Activated gamma-delta T cell treated with anti-CD3 and anti-CD28 coated beads, Interleukin-2, amount 50 U/mL, for 16 hours (primary cell): ENCODE measurements around the gene EHD3.

Experiments
- DNase-seq: peaks from one replicate; pipeline ENCODE4 v3.0.0-alpha.2; 2020; ENCODE audit warnings: low read depth

EHD3 gene

DNA sequence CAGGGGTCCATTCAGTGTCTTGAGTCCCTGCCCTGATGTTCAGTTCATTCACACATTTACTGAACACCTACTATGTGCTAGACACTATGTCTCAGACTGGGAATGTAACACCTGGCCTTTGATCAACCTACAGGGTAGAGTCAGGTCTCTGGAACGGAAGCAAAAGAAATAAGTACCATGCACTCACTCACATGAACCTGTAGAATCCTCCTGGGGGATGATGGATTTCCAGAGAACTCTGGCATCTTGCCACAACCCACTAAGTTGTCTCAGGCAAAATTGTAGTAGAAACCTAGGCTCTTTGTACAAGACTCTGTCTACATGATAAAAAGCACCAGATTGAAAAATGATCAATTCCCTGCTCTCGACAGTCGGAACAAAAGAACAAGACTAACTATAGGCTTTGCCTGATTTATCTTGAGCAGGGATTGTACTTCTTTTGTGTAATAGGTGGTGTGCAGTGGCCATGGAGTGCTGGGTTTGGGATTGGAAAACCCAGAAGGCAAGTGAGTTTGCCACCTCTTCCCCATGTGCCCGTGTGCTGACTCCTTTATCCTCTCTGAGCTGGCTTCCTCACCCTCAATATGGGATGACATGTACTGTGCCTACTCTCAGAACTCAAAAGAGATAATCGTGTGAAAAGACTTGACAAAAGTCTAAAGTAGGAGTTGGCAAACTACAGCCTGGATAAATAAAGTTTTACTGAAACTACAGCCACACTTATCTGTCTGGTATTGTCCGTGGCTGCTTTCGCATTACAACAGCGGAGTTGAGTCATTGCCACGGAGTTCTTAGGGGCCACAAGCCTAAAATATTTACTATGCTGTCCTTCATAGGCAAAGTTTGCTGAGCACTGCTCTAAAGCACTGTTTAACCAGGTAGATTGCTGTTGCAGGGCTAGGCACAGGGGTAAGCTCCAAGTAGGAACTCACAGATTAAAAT is 21.0 kb upstream of the EHD3 start:
- no peak for DNase-seq

DNA sequence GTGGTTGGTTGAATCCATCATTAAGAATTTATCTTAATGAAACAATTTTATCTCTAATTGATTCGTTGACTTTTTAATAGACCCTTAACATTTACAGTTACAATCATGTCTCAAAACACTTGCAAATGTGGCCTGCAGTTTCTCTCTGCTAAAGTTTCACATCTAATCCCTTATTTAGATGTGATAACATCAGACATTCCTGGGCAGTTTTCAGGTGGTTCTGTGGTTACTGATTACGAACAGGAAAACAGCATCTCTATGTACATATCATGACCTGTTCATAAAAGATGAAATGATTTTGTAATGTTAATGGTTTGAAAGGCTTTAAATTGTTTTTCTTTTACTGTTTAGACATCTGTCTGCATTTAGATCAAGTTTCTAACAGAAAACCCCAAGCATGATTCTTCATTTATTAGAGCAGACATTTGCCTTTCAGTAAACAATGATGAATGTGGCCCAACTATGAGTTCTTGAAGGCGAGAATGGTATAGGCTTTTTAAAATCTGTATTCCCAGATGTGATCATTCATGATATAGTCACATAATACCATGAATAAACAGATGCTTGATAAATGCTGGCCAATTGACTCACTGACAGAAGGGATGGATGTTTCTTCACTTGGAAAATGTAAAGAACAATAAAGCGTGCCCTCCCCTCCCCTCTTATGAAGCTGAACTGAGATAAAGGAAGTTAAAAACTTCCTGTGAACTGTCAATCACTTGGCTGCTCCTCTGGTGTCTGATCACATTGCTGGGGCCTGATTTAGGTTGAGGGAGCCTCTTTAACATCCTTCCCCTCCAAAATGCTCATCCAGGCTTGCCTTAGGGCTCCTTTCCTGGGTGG is 20.1 kb upstream of the EHD3 start:
- no peak for DNase-seq

DNA sequence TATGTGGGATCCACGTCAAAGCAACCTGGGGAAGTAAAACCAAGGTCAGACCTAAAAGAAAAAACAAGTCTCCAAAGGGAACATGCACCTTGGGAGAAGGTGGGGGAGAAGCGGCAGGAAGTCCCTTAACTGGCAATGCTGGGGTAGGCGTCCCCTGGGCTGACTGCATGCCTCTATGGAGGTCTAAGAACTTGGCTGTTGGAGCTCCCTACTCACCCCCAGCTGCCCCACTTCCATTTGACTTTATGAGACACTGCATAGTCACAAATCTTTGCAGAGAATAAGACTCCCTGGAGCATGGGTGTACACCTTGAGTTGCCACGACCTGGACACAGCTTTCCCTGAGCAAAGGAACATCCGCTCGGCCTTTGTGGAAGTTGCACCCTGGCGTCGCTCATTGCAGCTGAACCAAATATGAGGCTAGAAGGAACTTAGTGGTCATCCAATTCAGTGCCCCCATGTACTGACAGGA is 19.5 kb upstream of the EHD3 start:
- no peak for DNase-seq

DNA sequence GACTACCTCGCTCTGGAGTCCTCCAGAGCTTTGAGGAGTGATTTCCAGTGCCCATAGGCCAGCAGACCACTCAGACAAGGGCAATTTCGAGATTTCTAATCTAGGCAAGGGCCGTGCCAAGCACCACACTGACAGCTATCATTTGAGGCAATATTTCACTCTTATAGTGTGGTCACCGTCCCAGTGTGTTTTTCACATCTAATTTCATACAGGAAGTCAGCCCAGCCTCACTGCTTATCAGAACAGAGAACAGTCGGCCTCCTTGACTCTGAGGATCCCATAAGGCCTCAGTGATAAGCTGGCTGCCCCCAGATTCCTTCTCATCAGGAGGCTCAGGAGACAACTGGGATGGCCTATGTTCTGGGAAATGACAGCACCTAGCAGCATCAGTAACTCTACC is 17.2 kb upstream of the EHD3 start:
- no peak for DNase-seq

DNA sequence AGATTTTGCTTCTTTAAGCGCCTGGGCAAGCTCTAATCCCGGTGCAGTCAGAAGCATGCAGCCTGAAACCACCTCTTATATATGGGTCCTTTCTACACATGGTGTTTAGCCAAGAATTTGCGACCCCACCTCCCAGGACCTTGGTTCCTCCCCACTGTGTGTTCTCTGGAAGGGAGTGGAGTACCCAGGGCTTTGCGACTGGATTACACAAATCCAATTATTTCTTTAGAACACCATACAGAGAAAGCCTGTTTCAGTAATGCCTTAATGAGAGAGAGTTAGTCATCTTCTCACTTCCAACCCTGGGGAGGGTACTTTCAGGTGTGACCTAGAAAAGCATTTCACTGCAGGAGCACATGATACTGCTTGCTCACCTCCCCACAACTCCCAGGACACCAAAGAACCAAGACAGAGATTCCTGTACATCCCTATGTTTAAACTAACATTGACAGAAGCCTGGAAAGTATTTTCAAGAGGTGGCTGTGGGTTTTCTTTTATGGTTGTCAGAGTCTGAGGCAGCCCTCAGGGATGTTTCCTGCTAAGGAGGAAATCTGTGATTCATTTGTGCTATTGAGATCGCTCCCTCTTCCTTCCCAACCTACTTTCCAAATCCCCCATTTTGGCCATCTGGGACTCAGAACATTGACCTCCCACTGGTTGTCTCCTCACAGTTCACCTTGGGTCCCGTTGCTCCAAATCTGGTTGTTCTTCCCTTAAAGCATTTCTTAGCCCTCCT is 16.3 kb upstream of the EHD3 start, which contains the start of gene CAPN14:
CAPN14 (minus strand) TSS at position 51 of the 736 bp plus-strand sequence. CDS start 12,068 bp downstream, outside the sequence.
- DNase-seq, result no peak

DNA sequence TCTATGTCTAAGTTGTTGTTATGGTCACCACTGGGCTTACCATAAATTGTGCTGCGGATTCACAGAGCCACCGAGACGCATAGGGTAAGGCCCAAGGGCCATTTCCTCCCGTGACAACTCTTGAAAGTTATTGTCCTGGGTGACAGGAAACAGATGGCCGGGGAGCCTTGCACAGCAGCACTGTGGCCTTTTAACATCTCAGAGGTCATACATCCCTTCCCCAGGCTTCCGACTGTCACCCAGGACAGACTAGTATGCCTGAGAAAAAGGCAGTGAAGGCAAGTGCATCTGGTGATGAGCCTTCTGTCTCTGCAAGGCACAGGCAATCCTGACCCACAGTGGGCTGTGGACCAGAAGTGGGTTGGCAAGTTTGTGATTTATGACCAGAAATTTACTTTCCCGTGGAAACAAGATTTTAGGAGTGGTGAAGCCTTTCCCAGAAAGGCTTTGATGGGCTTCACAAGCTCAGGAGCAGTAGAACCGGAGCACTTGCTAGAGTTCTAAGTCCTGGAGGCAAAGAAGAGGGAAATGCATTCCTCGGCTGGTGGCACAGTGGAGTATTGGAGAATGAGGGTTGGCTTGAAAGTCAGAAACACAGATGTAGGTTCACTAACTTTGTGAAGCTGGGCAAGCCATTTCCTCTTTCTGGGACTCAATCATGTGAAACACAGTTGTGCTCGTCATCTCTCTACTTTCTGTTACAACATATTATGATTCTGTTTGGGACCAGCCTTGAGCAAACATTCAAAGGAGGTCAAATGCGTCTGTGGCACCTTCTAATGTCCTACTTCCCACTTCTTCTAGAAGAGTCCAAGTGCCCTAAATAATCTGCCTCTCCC is 14.6 kb upstream of the EHD3 start:
- no peak for DNase-seq

DNA sequence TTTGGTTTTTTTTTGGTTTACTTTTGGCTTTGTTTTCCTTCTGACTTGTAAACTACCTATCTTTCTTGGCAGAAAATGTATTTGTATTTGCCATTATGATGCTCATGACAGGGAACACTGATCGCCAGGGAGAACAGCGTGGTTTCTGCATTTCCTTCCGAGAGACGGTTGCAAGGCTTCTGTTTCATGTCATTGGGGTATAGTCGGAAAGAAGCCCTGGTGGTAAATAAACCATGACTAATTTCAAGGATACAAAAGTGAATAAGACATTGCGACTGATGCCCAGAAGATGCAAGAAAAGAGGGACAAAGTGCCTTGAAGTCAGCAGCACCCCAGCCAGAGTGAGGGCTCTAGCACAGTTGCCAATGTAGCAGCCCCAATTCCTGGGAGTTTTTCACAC is 12.4 kb upstream of the EHD3 start:
- no peak for DNase-seq

DNA sequence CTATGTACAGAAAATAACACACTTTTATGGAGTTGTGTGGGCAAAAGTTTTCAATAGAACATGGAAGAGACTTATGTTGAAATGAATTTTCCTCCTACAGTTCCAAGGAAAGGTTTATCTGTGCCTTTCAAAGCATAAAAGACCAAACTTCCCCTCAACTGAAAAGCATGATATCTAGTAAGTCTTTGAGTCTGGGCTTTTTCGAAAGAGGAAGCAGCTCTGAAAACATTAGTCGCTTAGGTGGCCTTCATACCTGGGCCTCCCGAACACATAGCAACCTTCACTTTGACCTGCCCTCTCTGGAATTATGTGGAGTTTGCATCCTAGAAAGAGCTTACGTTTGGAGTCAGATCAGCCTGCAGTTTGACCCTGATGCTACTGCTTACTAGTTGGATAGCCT is 11.9 kb upstream of the EHD3 start:
- no peak for DNase-seq

DNA sequence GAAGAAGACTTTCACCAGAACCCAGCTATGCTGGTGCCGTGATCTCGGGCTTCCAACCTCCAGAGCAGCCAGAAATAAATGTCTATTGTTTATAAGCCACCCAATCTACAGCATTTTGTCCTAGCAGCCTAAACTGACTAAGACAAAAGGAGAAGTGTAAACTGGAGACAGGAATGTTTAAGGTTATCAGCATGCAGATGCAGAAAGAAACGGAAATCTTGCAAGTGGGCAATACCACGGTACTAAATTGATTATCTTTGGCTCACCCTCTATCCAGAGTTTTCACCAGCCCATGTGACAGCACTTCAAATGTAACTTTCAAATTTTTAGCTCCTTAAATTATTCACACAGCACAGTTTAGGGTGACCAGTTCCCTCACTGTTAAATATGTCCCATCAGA is 10.9 kb upstream of the EHD3 start:
- no peak for DNase-seq

DNA sequence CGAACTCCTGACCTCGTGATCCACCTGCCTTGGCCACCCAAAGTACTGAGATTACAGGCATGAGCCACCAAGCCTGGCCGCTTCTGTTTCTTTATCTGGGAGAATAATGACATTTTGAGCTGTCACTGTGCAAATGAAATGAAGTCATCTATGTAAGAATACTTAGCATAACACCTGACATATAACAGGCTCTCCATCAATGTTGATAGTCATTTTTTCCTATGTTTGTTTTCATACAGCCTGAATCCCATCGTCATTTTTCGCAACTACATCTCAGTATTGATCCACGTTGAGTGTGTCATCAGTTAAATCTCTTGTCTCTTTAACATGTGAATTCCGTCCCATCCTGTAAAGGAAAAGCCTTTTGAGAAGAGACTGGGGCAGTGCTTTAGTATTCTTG is 10.2 kb upstream of the EHD3 start:
- no peak for DNase-seq

DNA sequence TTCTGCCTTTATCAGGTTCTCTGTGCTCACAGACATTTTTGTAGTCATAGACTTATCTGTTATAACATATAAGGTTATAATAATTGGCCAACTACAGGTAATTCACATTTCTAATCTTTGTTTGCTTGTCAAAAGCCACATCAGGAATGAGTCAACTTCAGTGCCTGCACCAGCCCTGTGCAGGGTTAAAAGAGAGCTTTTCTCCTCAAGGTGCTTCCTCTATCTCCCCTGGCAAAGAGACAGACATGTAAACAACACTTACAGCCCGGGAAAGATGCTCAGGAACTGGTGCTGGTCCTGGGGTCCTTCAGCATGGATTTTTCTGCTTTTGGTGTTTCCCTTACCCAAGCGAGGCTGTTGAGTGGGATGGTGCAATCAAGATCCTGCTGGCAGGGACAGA is 7.7 kb upstream of the EHD3 start:
- no peak for DNase-seq

DNA sequence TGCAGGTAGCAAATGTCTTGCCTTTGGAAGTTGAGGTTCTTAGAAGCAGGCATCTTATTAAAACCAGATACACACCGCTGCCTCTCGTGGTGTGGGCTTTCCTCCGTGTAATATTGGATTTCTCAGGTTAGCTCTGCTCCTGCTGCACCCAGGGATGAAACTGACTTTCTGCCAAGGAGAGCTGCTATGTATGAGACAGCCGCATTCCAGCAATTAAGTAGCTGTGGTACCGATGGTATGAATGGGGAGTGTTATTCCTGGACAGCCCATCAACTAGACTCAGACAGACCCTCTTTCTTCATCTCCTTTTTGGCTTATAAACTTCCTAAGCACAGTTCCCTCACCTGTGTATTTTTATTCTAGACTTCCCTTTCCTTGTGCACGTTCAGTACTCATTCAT is 6.8 kb upstream of the EHD3 start:
- DNase-seq, result no peak

DNA sequence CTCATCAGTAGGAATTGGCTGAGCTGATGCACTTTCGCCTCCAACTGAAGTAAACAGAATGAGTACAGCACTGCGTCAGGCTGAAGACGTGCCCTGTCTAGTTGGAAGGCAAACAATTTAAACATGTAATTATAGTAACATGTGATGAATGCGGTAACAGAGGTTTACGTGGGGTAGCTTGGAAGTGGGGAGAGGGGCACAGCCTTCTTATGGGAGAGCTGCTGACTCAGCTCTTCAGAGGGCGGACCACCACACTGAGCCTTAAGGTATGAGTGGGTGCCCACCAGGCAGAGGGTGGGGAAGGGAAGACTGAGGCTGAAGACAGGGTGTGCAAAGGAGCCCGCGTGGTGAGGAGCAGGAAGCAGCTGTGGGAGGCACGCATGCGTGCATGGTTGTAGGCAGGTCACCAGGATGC is 6.2 kb upstream of the EHD3 start:
- DNase-seq, result no peak

DNA sequence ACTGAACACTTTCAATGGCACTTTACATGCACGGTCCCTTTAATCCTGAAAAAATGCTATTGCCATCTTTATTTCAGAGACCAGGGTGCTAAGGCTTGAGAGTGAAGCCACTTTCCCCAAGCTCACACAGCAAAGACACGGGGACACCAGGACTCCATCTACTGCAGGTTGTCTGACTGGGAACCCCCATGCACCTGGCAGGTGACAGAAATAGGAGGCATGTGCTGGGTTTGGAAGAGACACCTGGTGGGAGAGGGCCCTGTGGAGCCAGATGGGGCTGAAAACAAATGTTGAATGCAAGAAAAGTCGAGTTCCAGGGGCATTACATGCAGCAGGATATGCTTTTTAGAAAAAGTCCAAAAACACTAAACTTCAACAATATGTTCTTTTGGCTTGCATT is 5.2 kb upstream of the EHD3 start:
- DNase-seq, result no peak

DNA sequence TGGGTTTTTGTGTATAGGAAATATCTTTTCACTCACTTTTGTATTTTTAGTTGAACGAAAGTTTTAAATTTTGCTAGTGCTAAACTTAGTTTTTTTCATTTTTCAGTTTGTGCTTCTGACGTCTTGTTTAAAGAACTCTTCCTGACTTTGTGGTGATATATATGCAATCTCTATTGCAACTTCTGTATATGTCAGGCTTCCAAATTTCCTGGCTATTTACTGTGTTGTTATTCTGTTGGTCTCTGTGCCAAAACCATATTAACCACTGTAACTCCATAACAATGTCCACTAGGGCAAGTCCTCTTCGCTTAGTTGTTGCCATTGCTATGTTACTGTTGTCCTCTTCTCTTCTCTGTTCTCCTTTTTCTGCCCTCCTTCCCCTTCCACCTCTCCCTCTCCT is 3.2 kb upstream of the EHD3 start:
- DNase-seq, result no peak

DNA sequence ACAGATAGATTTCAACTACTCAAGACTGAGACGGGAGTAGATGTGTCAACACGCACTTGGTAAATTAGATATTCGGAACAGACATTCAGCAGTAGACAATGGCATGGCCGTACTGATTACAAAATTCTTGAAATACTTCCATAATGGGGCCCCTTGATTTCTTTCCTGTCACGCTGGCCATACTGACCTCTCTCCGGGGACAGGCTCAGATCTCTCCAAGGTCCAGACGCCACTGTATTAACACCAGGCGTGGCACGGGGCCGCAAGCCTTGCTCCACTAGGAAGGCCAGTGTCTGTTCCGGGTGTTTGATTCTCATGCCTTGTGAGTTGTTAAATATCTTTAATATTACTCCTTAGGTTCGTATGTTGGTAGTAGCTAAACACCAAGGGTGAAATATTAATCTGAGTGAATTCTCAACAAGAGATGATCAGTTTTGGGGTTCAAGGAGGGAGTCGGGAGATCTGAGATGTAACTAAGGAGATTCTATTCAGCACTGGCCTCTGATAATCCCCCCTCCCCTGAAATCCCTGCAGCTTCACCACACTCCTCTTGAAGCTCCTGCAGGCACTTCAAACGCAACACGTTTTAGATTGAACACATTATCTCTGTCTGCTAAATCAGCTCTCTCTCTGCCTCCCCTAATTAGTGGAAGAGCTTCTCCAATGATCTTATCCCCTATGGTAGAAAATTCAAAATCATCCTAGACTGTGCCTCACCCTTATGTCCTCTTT is 2.2 kb upstream of the EHD3 start:
- DNase-seq, result no peak

DNA sequence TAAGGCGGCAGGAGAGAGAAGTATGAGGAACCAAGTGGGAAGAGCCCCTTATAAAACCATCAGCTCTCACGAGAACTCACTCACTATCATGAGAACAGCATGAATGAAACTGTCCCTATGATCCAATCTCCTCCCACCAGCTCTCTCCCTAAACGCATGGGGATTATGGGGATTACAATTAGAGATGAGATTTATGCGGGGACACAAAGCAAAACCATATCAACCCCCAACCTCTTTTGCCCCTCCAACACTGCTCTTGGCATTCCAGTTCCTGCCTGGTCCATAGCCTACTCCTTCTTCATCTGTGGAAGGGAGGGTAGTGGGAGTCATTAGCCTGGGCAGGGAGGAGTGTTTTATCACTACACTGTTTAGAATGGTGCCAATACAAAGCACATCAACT is 1.4 kb upstream of the EHD3 start:
- no peak for DNase-seq

DNA sequence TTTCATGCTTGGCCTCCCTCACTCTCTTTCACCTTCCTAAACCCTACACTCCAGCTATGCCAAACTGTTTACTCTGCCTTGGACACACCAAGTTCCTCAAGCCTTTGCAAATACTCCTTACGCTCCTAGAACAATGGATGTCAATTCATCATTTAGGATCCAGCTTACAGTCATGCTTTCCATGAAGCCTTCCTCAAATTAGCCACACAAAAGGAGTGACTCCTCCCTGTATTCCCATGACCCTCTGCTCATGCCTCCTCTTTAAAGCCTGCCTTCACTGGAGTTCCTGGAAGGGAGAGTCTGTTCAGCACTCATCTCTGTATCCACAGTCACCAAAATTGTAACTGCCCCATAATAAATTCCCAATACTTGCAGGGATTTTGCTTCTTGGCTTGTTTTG is 721 bp upstream of the EHD3 start:
- DNase-seq, result no peak

DNA sequence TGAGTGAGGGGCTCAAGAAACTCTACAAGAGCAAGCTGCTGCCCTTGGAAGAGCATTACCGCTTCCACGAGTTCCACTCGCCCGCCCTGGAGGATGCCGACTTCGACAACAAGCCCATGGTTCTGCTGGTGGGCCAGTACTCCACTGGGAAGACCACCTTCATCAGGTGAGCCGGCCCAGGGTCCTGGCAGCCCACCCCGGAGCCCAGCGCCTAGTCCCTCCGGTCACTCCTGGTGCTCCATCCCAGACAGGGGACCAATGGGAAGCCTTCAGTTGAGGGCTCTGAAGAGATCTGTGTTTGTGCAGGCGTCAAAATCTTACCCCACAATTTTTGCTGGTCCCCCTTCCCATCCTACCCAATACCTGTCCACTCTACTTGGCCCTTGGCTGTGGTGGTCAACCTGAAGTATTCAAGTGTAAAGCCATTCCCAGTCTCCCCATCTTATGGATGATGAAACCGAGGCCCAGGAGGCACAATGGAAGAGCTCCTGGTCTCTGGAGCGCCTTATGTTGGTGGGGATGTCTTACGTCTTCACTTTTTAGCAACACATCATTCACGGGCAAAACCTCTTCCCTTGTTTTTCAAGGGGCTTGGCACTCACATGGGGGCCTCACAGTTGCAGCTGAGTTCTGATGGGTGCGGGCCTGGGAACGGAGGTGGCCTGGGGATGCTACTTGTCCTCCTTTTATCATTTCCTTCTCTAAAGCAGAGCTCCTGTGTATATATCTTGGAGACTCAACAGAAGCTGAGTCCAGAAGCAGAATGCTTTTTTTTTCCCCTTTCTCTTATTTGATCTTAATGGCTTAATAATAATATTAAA is 941 bp downstream of the EHD3 start:
- no peak for DNase-seq

DNA sequence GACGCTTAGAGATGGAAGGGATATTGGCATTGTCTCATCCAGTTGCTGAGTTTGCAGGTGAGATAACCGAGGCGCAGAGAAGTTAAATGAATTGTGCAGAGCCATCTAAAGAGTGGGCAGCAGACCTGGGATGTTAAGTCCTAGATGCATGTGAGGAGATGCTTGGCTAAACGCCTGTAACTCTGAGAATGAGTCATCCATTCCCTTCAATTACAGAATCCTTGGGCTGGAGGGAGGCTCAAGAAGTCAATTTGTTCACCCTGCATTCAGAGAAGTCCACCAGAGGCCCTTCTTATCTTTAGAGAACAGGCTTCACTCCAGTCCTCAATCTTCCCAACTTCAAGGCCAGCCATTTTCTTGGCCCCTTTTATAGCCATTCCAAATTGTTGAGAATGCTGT is 1.6 kb downstream of the EHD3 start:
- DNase-seq, result no peak
